A673 (cell line): ENCODE results near the gene BAIAP2. TPM values are rescaled to one million over a fixed set of nuclear protein-coding genes. Genes with fewer than 3 reads are reported as not detected.

ENCODE experiments used
- BruUV-seq: library from RNA; stranded (reverse); fragments of 400-500 nt; replicated peaks from 2 replicates; lab custom pipeline; 2021; lab: Mats Ljungman, UMichigan
- CTCF ChIA-PET: fragments of 300-600 bp; sonication (Branson Sonifier 250); formaldehyde crosslinking; loops from one replicate; lab custom pipeline; 2022; ENCODE audit warnings: antibody characterized with exemption; lab: Charles Lee
- POLR2A ChIA-PET: fragments of 300-600 bp; sonication (Branson Sonifier 250); formaldehyde crosslinking; loops from one replicate; lab custom pipeline; 2022; ENCODE audit warnings: antibody characterized with exemption; ENCODE audit not compliant: low non-redundant PET; lab: Charles Lee
- DNase-seq: peaks from one replicate; pipeline ENCODE4 v3.0.0-alpha.2; 2015; ENCODE audit warnings: low spot score
- H3K27ac ChIP-seq: fragments of 200-600 bp; sonication (generic); 2 replicates; pipeline ENCODE4 v1.5.1; 2016; ENCODE audit warnings: mixed run types, low read depth, mild to moderate bottlenecking, mixed read lengths, antibody characterized with exemption, low read length; ENCODE audit not compliant: poor library complexity, severe bottlenecking
- H3K27me3 ChIP-seq: fragments of 200-600 bp; sonication (generic); replicated peaks from 2 replicates; pipeline ENCODE4 v1.6.1; 2017; ENCODE audit warnings: mixed run types, low read depth, mild to moderate bottlenecking, mixed read lengths, antibody characterized with exemption, low read length; ENCODE audit not compliant: insufficient read depth, poor library complexity
- H3K36me3 ChIP-seq: fragments of 200-600 bp; sonication (generic); 2 replicates; pipeline ENCODE4 v1.6.1; 2016; ENCODE audit warnings: mixed run types, mild to moderate bottlenecking, mixed read lengths, antibody characterized with exemption, low read length; ENCODE audit not compliant: insufficient read depth, poor library complexity, severe bottlenecking
- H3K4me1 ChIP-seq: fragments of 200-600 bp; sonication (generic); 2 replicates; pipeline ENCODE4 v1.6.1; 2017; ENCODE audit warnings: mixed run types, mild to moderate bottlenecking, mixed read lengths, antibody characterized with exemption, low read length; ENCODE audit not compliant: insufficient read depth, poor library complexity, severe bottlenecking
- H3K4me3 ChIP-seq: fragments of 200-600 bp; sonication (generic); 2 replicates; pipeline ENCODE4 v1.5.1; 2016; ENCODE audit warnings: low read depth, mixed run types, mild to moderate bottlenecking, mixed read lengths, low read length; ENCODE audit not compliant: poor library complexity, severe bottlenecking
- H3K9me3 ChIP-seq: fragments of 200-600 bp; sonication (generic); 2 replicates; pipeline ENCODE4 v1.6.1; 2016; ENCODE audit warnings: mixed run types, low read depth, mild to moderate bottlenecking, mixed read lengths, antibody characterized with exemption, low read length; ENCODE audit not compliant: poor library complexity, severe bottlenecking
- CTCF ChIP-seq: fragments of 300-800, 200-600 bp; sonication (generic); conservative IDR thresholded peaks from 2 replicates; pipeline ENCODE4 v1.5.1; 2017; ENCODE audit warnings: low read depth, mild to moderate bottlenecking, antibody characterized with exemption, low read length, moderate library complexity, mixed read lengths
- EZH2 ChIP-seq: fragments of 200-600 bp; sonication (generic); IDR thresholded peaks from 2 replicates; pipeline ENCODE4 v1.6.1; 2017; ENCODE audit warnings: borderline replicate concordance, low read depth, mild to moderate bottlenecking, mixed read lengths, antibody characterized with exemption, low read length; ENCODE audit not compliant: poor library complexity, severe bottlenecking
- intact Hi-C: fragments of 100-400 bp; cut with micrococcal nuclease; formaldehyde crosslinking; loops from one replicate; pipeline ENCODE4 v1.10.0; 2022; ENCODE audit not compliant: unreplicated experiment
- total RNA-seq: library from RNA; stranded (reverse); gene quantifications from 2 replicates; pipeline ENCODE4 v1.2.3, GENCODE V29; 2021

The BAIAP2 gene
- total RNA-seq, 1 experiment from 2014 or later, result 51.6 TPM

- CTCF ChIA-PET, result no interaction called here
- peaks cover 14% of the 10 kb centered on the region for H3K4me1 ChIP-seq
- intact Hi-C loops, result no loop called here
- no peak for DNase-seq
- H3K36me3 ChIP-seq, result no peaks in the 10 kb centered on the region
- no peaks in the 10 kb centered on the region for H3K27me3 ChIP-seq
- no peak overlapping the region for H3K4me3 ChIP-seq
- POLR2A ChIA-PET, result no interaction called here
- BruUV-seq, result no TSS peak
- no peak overlapping the region for H3K27ac ChIP-seq
- H3K9me3 ChIP-seq, result no peaks in the 10 kb centered on the region
- TF ChIP-seq EZH2 (no peak), CTCF (no peak)
Observed at GRCh38 chr17:81046770-81047359, 11.9 kb downstream of the BAIAP2 start.

GRCh38 chr17:81048827-81049371 lies 13.9 kb downstream of the BAIAP2 start:
- H3K9me3 ChIP-seq, result no peaks in the 10 kb centered on the region
- ChIA-PET POLR2A (no interaction called here), CTCF (no interaction called here)
- BruUV-seq, result no TSS peak
- TF ChIP-seq CTCF (no peak), EZH2 (no peak)
- peaks cover 11% of the 10 kb centered on the region for H3K4me1 ChIP-seq
- H3K27me3 ChIP-seq, result no peaks in the 10 kb centered on the region
- DNase-seq, result no peak
- no peaks in the 10 kb centered on the region for H3K36me3 ChIP-seq
- intact Hi-C loops, result no loop called here
- H3K27ac ChIP-seq, result no peak overlapping the region
- no peak overlapping the region for H3K4me3 ChIP-seq

- H3K36me3 ChIP-seq, result no peaks in the 10 kb centered on the region
- H3K27ac ChIP-seq, result no peak overlapping the region
- H3K4me1 ChIP-seq, result peaks cover 9% of the 10 kb centered on the region
- no peaks in the 10 kb centered on the region for H3K27me3 ChIP-seq
- BruUV-seq, result no TSS peak
- no peaks in the 10 kb centered on the region for H3K9me3 ChIP-seq
- no peak for TF ChIP-seq CTCF
- TF ChIP-seq EZH2, result no peak
- POLR2A ChIA-PET, result no interaction called here
- no peak overlapping the region for H3K4me3 ChIP-seq
- intact Hi-C loops, result no loop called here
- no peak for DNase-seq
- CTCF ChIA-PET, result no interaction called here
Observed at GRCh38 chr17:81049372-81049911, 14.5 kb downstream of the BAIAP2 start.
